Measurements from ENCODE around the gene FKBP5.
"Not testable (repeated sequence)": the region's sequence is repeated elsewhere in the genome, so short reads cannot be mapped to it uniquely, and the experiment has no call there.

GRCh38 chr6:35690006-35690405, 1.3 kb upstream of the FKBP5 start:
- not testable (repeated sequence) for TF ChIP-seq CTCF (IDR thresholded peaks at IDR 0.05; ENCODE audit: poor library complexity, severe bottlenecking); TAF1 (IDR thresholded peaks at IDR 0.05; ENCODE audit: low read depth); POLR2AphosphoS5 (IDR thresholded peaks at IDR 0.05); EP300 (conservative IDR thresholded peaks at IDR 0.05; ENCODE audit: poor library complexity, severe bottlenecking)

Data from neural cell (in vitro differentiated cells).